ENCODE data around the gene TBC1D2B. TPM values are rescaled to one million over a fixed set of nuclear protein-coding genes. Genes with fewer than 3 reads are reported as not detected.
A peak's percentile ranks its signal among the peaks of the same experiment; 100 is the strongest.

Gene TBC1D2B
- polyA plus RNA-seq, 3 donors = 25.9 to 30.5 (median 28.0) TPM

DNA sequence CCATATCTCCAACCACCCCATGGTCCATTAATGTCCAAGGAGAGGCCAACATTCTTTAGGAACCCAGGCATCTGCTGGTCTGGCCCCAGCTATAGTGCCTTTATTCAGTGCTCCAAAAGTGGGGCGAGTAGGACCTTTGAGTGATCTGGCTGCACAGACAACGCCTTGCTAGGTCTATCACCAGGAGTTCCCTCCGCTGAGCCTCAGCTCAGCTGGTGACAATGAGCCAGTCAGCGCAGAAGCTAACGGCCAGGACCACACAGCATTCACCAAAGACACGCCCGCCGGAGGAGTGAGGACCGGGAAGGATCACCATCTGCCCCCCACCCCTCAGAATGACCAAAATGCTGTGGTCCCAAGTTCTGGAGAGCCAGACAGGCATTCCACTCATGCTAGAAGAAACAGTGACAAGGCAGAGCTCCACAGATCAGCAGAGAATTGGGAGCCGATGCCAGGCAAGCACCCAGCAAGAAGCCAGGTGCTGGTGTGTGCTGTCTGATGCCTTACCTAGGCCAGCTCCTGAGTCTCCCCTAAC lies 19.0 kb downstream of the TBC1D2B start:
- DNase-seq = no peak

DNA sequence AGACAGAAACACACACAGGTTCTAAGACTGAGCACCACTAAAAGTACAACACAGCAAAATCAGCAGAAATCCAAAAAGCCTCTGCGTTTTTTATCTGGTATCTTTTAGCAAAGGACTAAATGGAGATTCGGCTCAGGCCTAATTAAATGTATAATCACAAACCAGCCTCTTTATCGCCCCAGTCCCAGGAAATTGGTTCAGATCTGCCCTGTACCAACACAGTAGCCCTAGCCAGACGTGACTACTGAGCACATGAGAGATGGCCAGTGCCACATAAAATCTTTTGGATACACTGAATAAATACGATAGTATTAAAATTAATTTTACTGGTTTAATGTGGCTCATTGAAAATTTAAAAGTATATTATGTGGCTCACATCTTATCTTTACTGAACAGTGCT lies 19.7 kb downstream of the TBC1D2B start:
- DNase-seq = no peak

DNA sequence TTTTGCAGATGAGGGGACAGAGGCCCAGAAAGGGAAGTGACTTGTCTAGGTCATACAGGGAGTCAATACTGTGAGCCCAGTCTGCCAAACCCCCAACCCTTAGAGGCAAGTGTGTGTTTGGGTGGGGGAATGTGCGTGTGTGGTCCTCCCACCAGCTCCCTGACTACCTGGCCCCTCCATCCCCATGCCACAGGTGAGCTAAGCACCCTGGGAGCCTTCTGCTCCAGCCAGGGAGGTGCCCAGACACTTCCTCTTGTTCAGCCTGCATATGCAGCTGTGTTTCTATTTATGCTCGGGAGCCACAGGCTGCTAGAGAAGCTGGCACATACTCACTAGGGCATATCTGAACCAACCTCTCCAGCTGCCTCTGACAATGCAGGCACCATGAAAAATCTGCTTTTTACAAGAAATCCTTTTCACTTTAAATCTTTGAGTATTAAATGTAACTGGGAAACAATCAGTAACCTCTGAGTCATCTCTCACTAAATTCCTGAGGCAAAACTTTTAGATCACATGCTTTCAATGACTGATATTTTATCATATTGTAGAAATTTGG lies 20.7 kb downstream of the TBC1D2B start:
- DNase-seq = no peak

DNA sequence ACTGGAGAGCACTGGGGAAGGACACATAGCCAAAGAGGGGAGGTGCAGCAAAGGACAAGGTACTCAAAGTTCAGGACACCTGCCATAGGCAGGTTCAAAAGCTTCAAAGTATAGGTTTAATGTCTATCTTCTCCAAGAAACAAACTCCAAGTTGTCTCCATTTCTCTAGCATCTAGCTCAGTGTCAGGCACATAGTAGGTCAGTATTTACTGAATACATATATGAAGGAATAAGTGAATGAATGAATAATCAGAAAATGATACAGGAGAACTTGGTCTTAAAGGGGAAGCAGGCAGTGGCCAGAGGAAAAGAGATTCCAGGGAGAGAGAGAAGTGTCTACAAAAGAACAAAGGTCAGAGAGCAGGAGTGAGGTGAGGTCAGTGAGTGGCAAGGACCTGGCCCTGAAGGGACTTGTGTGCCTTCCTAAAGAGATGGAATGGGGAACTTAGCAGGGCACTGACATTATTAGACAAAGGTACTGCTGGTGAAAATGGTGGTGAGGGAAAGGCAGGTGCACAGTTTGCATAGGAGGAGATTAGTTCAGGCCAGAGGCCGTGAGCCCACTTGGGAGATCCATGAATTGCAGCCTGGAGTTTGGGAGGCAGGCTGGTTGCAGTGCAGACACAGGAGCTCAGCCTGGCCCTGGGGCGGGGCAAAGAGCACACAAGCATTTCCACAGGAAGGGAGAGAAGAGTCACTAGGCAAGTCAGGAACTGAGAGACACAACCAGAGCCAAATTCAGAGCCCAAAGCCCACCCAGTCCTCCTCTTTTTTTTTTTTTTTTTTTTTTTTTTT lies 21.4 kb downstream of the TBC1D2B start:
- DNase-seq = no peak

DNA sequence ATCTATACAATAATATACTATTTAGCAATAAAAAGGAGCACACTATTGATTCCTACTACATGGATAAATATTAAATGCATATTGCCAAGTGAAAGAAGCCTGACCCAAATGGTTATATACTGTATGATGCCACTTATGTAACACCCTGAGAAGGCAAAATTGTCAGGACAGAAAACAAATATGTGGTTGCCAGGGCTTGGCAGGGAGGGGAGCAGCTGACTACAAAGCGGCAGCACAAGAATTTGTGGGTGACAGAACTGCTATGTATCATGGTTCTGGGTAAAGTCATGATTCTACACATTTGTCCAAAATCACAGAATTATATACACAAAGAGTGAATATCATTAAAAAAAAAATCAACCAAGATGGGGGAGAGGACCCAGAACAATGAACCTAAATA lies 22.5 kb downstream of the TBC1D2B start:
- DNase-seq = no peak

DNA sequence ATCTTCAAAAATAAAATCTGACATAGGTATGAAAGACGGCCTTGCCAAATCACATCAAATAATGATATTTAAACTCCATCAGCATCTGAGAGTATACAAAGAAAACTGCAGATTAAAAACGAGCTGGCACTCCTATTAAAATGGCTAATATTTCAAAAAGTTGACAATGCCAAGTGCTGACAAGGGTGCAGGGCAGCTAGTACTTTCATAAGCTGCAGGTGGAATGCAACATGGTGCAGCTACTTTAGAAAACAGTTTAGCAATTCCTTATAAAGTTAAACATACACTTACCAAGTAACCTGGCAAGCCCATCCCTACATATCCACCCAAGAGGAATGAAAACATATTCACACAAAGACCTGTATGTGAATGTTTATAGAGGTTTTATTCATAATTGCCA lies 23.0 kb downstream of the TBC1D2B start:
- DNase-seq = no peak

DNA sequence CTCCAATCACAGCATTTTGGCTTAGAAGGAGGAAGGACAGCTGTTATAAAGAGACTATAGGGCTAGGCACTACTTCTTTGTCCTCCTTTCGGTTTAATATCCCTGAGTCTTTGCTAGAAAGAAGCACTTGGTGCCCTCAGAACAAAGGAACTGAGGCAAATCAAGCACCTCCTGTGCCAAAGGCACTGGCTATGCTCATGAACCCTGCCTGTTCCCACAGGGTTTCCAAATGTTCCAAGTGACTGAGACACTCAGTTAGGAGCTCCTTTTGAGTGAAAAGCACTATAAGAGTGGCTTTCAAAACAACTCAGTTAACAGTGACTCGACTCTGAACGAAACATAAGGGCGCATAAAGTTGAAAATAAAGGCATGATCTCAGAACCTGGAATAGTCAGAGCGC lies 25.0 kb downstream of the TBC1D2B start:
- no peak for DNase-seq

DNA sequence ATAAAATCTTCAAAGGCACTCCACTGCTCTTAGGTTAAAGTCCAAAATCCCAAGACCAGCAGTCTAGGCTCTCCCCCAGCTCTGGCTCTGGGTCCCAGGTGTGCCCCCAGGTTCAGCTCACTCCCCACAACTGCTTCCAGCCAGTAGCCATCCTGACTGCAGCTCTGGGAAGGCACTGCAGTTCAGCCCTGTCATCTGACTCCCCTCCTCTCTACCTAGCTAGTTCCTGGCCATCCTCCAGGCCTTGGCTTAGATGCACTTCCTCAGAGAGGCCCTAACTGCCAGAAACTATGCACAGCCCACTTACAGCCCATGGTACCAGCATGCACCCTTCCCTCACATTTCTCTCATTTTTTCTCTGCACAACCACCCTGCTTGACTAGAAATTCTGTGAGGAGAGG lies 25.5 kb downstream of the TBC1D2B start:
- DNase-seq = no peak

DNA sequence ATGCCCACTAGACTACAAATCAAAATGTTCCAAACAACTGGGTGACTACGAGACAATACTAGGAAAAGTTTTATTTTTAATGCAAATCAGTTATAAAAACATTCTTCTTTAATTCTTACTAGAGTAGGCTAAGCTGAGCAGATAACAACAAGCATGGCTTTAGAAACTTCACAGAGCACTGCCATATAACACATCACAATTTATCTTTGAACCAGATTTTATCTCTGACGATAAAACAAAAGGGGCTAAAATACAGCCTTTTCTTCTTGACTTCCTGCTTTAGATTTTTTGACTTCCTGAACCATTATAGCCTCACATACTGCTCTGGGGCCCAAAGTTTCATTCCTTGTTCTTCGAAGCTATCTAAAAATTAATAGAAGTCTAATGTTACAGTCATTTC lies 25.9 kb downstream of the TBC1D2B start:
- DNase-seq = no peak

DNA sequence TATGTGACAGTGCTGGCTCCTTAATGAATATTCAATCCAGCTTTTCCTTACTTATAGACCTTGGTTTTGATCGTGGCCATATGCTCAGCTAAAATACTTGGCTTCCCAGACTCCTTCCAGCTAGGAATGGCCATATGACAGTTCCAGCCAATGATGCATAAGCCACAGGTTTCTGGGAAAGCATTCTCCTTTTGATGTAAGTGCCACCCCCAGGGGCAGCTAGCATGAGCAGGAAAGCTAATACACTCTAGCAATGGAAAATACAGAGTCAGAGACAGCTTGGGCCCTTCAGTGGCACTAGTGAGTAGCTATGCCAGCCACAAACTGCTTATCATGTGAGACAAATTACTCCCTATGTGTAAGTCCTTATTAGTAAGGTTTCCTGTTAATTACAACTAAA lies 26.7 kb downstream of the TBC1D2B start:
- no peak for DNase-seq

DNA sequence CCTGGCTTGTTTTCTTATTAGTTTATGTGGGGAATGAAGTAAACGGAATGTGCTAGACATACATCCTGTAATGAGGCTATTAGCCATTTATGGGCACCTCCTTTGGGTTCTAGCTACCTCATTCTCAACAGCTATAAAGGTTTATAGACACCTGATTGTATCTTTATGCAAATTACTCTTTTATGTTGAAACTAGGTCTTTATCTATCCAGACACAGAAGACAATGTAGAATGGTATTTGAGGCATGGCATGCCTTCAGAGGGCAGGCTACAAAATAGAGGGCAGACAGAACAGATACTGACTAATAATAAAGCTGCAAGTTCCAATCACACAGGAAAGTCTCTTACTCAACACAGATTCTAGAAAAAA lies 27.1 kb downstream of the TBC1D2B start:
- no peak for DNase-seq

DNA sequence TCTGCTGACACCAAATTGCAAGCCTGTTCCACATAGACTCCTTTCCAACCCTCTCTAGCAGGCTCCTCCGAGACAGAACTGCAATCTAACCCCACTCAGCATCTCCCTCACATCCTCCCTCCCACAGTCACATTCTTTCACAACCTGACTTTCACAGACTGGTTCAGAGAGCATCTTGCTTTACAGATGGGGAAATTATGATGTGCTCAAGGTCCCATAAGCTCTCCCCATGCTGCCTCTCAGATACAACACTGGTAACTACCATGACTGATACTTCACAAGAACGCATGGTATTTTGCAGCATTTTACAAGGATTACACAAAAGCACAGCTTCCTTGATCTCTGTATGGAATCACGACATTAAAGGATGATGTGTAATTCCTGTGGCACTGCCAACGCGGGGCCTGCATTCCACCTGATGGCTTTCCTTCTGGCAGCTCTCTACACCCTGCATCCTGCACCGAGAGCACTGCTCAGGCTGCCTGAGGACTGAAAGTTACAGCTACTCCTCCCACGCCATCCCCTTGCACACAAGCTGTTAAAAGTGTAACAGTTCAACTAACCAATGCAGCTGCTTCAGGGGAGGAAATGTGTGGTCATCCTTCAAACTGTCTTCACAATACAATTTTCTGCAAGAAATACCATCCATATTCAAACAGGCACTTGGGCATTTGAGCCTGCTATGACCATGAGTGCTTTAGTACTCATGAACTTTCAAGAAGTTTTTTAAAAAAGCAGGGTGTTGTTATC lies 27.6 kb downstream of the TBC1D2B start:
- DNase-seq = peak; percentile 52

DNA sequence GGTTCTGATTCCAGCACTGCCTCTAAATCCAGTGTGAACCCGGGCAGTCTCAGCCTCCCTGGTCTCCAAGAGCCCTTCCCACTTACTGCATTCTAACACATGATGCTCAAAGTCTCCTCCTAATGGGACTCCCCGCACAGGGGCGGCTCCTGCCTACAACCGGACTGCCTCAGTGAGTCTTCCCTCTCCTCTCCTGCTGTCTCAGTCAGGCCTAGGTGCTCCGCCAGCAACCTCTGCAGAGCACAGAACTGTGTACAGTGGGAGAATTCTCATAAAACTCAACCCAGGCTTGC lies 28.9 kb downstream of the TBC1D2B start:
- DNase-seq = no peak

DNA sequence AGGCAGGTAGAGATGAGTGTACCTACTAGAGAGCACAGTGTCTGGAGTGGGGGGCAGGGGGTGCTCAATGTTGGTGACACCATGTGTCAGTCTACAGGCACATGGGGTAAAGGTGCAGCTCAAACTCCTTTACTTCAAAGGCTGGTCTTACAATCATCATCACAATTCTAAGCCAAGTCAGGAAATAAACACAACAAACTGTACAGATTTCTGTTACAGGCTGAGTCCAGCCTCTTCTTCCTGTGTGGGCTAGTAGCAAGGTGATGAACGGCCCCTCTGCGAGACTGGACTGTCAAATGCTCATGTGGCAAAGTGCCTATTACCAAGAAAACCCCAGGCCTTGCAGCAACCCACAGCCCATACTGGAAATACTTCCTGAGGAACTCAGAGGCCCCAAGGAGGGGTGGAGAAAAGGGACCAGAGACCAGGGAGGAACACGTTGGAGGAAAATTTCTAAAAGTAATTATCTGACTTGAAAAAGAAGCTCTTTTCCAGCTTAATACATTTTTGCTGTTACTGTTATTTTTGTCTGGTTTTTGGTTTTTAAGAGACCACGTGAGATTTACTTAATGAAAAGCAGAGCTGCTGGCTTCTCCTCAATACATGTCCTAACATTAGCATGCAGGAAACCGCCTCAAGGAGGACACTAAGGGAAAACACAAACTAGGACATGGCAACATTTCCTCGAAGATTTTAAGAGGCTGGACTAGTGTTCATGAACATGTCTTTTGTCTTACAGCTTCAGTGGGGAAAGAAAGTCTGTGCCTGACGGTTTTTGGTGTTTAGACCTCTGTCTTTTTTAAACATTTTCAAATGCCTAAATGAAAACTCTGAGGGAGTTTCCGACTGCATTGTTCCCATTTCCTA lies 29.5 kb downstream of the TBC1D2B start:
- no peak for DNase-seq

DNA sequence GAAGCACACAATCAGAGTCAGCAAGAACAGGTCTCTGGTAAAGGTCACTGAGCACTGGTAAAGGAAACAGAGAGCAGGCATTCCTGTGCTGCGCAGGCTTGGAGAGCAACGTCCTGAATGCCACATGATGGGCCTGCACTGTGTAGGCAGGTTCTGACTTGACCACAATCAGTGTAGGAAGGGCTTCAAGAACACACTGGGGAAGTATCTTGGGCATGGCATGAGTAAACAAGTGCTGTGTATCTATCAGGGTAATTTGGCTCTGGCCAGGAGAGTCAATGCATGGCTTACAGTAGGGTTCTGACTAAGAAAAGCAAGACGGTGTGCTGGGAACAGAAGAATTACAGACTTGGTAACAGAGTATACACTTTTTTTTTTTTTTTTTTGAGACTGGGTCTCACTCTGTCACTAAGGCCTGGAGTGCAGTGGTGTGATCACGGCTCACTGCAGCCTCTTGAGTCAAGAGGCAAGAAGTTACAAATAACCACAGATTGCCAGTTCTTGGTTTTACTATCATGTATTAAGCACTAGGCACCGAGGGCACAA lies 30.6 kb downstream of the TBC1D2B start:
- no peak for DNase-seq

DNA sequence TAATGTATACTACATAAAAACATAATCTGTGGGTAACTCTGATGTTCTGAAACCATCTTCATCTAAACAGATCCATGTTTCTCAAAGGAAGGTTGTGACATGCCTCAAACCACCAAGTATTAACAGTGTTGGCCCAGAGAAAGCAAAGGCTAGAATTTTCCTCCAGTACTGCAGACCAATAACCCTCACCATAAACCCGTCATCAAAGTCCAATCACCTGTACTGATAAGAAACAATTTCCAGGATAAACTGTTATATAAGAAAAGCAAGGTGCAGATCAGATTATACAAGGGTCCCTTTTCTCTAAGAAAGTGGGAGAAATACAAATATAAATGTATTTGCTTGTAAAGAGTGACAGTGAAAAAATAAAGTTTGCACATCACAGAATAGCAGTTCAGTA lies 32.3 kb downstream of the TBC1D2B start:
- DNase-seq = no peak

DNA sequence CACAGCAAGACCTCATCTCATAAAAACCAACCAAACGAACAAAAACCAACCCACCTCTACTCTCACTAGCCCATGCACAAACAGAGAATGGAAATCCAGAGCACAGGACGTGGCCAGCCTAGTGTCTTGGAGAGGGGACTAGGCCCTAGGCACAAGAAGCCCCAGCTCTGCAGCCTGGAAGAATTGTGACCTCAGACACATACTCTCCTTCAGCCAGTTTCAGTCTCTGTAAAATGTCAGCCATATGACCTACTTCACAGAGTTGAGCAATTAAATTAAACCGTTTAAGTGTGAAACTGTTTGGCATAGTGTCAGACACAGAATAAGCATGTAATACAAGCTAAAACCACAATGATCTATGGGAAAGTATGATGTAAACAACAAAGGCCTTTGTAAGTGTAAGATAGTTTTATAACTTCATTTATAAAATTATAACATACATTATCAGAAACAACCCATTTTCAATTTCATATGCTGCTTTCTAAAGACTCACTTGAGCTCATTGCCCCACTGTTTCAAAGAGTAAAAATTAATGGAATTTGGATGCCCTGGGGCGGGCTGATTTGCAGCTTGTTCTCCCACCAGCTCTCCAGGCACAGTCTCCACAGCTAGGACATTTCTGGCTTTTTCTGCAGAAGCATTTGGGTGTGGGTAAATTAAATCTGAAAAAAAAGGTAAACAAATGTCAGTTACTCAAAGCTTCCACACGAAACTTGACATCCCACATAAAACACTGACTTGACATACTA lies 32.9 kb downstream of the TBC1D2B start:
- DNase-seq = no peak

DNA sequence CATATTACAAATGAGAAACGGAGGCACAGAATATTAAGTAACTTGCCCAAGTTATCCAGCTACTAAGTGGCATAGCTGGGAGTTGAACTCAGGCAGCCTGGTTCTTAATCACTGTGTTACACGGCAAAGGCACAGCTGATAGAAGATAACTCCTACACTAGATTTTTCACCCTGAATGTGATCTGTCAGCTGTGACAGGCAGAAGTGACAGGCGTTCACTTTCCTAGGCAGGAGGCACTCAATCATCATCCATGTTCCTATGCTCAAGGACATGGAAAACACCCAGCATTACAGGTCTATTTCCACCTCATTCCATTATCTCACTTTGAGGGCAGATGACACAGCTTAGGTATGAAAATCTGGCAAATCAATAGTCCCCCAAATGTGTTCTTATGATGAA lies 35.6 kb downstream of the TBC1D2B start:
- no peak for DNase-seq

DNA sequence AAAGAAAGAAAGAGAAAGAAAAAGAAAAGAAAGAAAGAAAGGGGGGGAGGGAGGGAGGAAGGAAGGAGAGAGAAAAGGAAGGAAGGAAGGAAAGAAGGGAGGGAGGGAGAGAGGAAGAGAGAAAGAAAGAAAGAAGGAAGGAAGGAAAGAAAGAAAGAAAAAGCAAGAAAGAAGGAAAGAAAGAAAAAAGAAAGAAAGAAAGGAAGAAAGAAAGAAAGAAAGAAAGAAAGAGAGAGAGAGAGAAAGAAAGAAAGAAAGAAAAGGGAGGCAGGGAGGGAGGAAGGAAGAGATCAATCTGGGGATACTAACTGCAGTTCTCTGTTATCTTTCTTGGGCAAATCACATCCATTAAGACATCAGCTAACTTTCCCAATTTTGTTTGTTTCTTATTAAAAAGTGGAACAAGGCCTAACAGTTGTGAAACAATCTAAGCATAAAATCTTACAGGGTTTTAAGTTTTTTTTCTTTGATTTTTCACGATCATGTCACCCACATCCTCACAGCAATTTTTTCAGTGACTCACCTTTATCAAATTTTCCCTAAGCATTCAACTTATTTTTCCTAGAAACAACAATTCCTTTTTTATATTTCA lies 36.8 kb downstream of the TBC1D2B start:
- DNase-seq = no peak

DNA sequence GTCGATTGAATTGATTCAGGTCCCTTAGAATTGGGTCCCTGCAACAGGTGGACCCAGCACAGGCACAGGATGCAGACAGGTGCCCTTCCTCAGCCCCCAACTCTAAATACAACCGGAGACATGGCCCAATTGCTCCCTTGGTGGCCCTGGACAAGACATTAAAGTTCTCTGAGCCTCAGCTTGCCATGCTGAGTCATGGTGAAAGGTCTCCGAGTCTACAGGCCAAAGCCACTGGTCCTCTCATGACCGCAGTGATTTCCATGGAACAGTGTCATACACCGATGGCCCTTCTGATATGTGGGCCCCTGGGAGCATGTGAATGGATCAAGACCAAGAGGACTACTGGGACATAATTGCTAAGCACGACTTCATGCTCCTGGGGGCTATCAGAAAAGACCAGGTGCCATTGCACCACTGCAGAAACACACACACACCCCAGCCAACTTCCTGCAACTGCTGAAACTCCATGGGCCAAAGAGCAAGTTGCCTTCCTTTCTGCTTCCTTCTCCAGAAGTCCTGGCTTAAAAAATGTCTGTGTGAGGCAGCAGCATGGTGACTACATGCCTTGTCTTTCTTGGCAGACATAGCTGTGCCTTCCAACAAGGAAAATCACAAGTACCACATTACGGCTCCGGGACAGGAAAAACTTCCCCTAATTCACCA lies 38.8 kb downstream of the TBC1D2B start:
- no peak for DNase-seq

Measured in renal pelvis (tissue), 4 donors.